Neural cell (in vitro differentiated cells): ENCODE results near the gene PHACTR2. TPM values are rescaled to one million over a fixed set of nuclear protein-coding genes. Genes with fewer than 3 reads are reported as not detected.

Experiments used
- H2AFZ ChIP-seq: fragments of 200-600, 300-800 bp; sonication (generic), shearing (Covaris generic); 2 replicates; pipeline ENCODE4 v1.6.0; 2014; ENCODE audit warnings: low read depth, mild to moderate bottlenecking, antibody characterized with exemption, low read length, moderate library complexity
- H3F3A ChIP-seq: fragments of 200-600 bp; shearing (Covaris generic); 2 replicates; pipeline ENCODE4 v1.6.1; 2016; ENCODE audit warnings: mild to moderate bottlenecking, moderate library complexity, mixed read lengths, antibody characterized with exemption, low read length; ENCODE audit not compliant: insufficient read depth, poor library complexity, severe bottlenecking
- H3K27ac ChIP-seq: fragments of 200-600, 300-800 bp; sonication (generic), shearing (Covaris generic); 2 replicates; pipeline ENCODE4 v1.5.1; 2014; ENCODE audit warnings: mild to moderate bottlenecking, low read length, moderate library complexity
- H3K27me3 ChIP-seq: fragments of 300-800, 200-600 bp; sonication (generic), shearing (Covaris generic); 2 replicates; pipeline ENCODE4 v1.6.0; 2014; ENCODE audit warnings: mild to moderate bottlenecking, low read depth, low read length, moderate library complexity; ENCODE audit not compliant: insufficient read depth
- H3K36me3 ChIP-seq: fragments of 300-800, 200-600 bp; sonication (generic), shearing (Covaris generic); 2 replicates; pipeline ENCODE4 v1.5.1; 2014; ENCODE audit warnings: mild to moderate bottlenecking, antibody characterized with exemption, low read length, moderate library complexity; ENCODE audit not compliant: insufficient read depth
- H3K4me2 ChIP-seq: fragments of 300-800, 200-600 bp; sonication (generic), shearing (Covaris generic); 2 replicates; pipeline ENCODE4 v1.6.0; 2014; ENCODE audit warnings: mild to moderate bottlenecking, low read length
- H3K4me3 ChIP-seq: fragments of 300-800, 200-600 bp; sonication (generic), shearing (Covaris generic); 2 replicates; pipeline ENCODE4 v1.5.1; 2014; ENCODE audit warnings: mild to moderate bottlenecking, low read length, moderate library complexity
- H3K79me2 ChIP-seq: fragments of 200-600 bp; shearing (Covaris generic); replicated peaks from 2 replicates; pipeline ENCODE4 v1.6.0; 2014; ENCODE audit warnings: mild to moderate bottlenecking, low read length, moderate library complexity; ENCODE audit not compliant: insufficient read depth
- H3K9ac ChIP-seq: fragments of 300-800, 200-600 bp; sonication (generic), shearing (Covaris generic); 2 replicates; pipeline ENCODE4 v1.6.1; 2016; ENCODE audit warnings: mild to moderate bottlenecking, low read length, mixed read lengths
- H3K9me2 ChIP-seq: fragments of 200-600 bp; shearing (Covaris generic); 2 replicates; pipeline ENCODE4 v1.6.1; 2016; ENCODE audit warnings: mild to moderate bottlenecking, low read length, mixed read lengths; ENCODE audit not compliant: insufficient read depth
- H3K9me3 ChIP-seq: fragments of 200-600, 300-800 bp; sonication (generic), shearing (Covaris generic); 2 replicates; pipeline ENCODE4 v1.6.1; 2016; ENCODE audit warnings: mild to moderate bottlenecking, mixed run types, low read length, moderate library complexity, mixed read lengths
- H4K20me1 ChIP-seq: fragments of 200-600 bp; shearing (Covaris generic); 2 replicates; pipeline ENCODE4 v1.6.1; 2016; ENCODE audit warnings: mild to moderate bottlenecking, mixed run types; ENCODE audit not compliant: insufficient read depth
- EP300 ChIP-seq: fragments of 450-650 bp; conservative IDR thresholded peaks from 2 replicates; pipeline ENCODE4 v1.6.1; 2014; ENCODE audit warnings: antibody characterized with exemption, mild to moderate bottlenecking, moderate library complexity; ENCODE audit not compliant: poor library complexity, severe bottlenecking
- EZH2 ChIP-seq: fragments of 200-600, 300-800 bp; shearing (Covaris generic), sonication (generic); IDR thresholded peaks from 2 replicates; pipeline ENCODE4 v1.6.1; 2014; ENCODE audit warnings: antibody characterized with exemption, low read length, borderline replicate concordance, mild to moderate bottlenecking; ENCODE audit not compliant: insufficient read depth, poor library complexity, severe bottlenecking
- MXI1 ChIP-seq: fragments of 450-650 bp; conservative IDR thresholded peaks from 2 replicates; pipeline ENCODE4 v1.6.1; 2014; ENCODE audit warnings: antibody characterized with exemption, mild to moderate bottlenecking; ENCODE audit not compliant: poor library complexity, severe bottlenecking
- POLR2AphosphoS5 ChIP-seq: IDR thresholded peaks from 2 replicates; pipeline ENCODE4 v1.6.1; 2012
- RAD21 ChIP-seq: fragments of 450-650 bp; conservative IDR thresholded peaks from 2 replicates; pipeline ENCODE4 v1.6.1; 2014; ENCODE audit warnings: antibody characterized with exemption, mild to moderate bottlenecking, moderate library complexity
- SMC3 ChIP-seq: fragments of 450-650 bp; conservative IDR thresholded peaks from 2 replicates; pipeline ENCODE4 v1.6.1; 2014; ENCODE audit warnings: antibody characterized with exemption, mild to moderate bottlenecking, moderate library complexity; ENCODE audit not compliant: poor library complexity
- TAF1 ChIP-seq: IDR thresholded peaks from 2 replicates; pipeline ENCODE4 v1.6.1; 2012; ENCODE audit warnings: low read depth
- polyA plus RNA-seq: library from polyadenylated mRNA; depleted of rRNA; stranded (reverse); fragments of >200 nt; gene quantifications from 2 replicates; pipeline ENCODE4 v1.2.3, GENCODE V29; 2014
- TF ChIP-seq, protein P1 (sequence below): IDR thresholded peaks from 2 replicates; pipeline ENCODE4 v1.6.1; 2012; ENCODE audit warnings: borderline replicate concordance
- TF ChIP-seq, protein P2 (sequence below): fragments of 450-650 bp; IDR thresholded peaks from 2 replicates; pipeline ENCODE4 v1.5.1; 2014; ENCODE audit warnings: antibody characterized with exemption, mild to moderate bottlenecking, moderate library complexity; ENCODE audit not compliant: poor library complexity, severe bottlenecking

The PHACTR2 gene
- polyA plus RNA-seq, 1 donor from 2014 or later = 2.8 TPM

- H3K9ac ChIP-seq = no peak overlapping the region
Observed at GRCh38 chr6:143637691-143638090, 40.1 kb upstream of the PHACTR2 start.

GRCh38 chr6:143642403-143642802 is 35.4 kb upstream of the PHACTR2 start:
- Histone ChIP-seq H4K20me1 (no peaks in the 10 kb centered on the region), H3K27me3 (no peaks in the 10 kb centered on the region), H3K79me2 (no peaks in the 10 kb centered on the region), H3F3A (no peaks in the 10 kb centered on the region), H3K9ac (no peak overlapping the region), H3K9me2 (no peaks in the 10 kb centered on the region), H3K9me3 (no peaks in the 10 kb centered on the region), H3K36me3 (no peaks in the 10 kb centered on the region), H3K27ac (no peak overlapping the region), H2AFZ (no peak overlapping the region), H3K4me3 (no peak overlapping the region), H3K4me2 (no peak overlapping the region)
- no peak for TF ChIP-seq EZH2
- TF ChIP-seq POLR2AphosphoS5 = no peak
- TF ChIP-seq, protein P1, sequence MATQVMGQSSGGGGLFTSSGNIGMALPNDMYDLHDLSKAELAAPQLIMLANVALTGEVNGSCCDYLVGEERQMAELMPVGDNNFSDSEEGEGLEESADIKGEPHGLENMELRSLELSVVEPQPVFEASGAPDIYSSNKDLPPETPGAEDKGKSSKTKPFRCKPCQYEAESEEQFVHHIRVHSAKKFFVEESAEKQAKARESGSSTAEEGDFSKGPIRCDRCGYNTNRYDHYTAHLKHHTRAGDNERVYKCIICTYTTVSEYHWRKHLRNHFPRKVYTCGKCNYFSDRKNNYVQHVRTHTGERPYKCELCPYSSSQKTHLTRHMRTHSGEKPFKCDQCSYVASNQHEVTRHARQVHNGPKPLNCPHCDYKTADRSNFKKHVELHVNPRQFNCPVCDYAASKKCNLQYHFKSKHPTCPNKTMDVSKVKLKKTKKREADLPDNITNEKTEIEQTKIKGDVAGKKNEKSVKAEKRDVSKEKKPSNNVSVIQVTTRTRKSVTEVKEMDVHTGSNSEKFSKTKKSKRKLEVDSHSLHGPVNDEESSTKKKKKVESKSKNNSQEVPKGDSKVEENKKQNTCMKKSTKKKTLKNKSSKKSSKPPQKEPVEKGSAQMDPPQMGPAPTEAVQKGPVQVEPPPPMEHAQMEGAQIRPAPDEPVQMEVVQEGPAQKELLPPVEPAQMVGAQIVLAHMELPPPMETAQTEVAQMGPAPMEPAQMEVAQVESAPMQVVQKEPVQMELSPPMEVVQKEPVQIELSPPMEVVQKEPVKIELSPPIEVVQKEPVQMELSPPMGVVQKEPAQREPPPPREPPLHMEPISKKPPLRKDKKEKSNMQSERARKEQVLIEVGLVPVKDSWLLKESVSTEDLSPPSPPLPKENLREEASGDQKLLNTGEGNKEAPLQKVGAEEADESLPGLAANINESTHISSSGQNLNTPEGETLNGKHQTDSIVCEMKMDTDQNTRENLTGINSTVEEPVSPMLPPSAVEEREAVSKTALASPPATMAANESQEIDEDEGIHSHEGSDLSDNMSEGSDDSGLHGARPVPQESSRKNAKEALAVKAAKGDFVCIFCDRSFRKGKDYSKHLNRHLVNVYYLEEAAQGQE = no peak
- no peak for TF ChIP-seq TAF1
- no peak for TF ChIP-seq EP300
- no peak for TF ChIP-seq MXI1
- TF ChIP-seq RAD21 = no peak

More at GRCh38 chr6:143637691-143638090, 40.1 kb upstream of the PHACTR2 start:
- H3K4me2 ChIP-seq = no peak overlapping the region
- no peaks in the 10 kb centered on the region for H3F3A ChIP-seq
- no peaks in the 10 kb centered on the region for H3K27me3 ChIP-seq
- H3K36me3 ChIP-seq = no peaks in the 10 kb centered on the region
- H2AFZ ChIP-seq = no peak overlapping the region
- no peaks in the 10 kb centered on the region for H3K9me2 ChIP-seq
- no peaks in the 10 kb centered on the region for H3K79me2 ChIP-seq
- no peak for TF ChIP-seq TAF1
- no peak for TF ChIP-seq RAD21
- TF ChIP-seq, protein P2, sequence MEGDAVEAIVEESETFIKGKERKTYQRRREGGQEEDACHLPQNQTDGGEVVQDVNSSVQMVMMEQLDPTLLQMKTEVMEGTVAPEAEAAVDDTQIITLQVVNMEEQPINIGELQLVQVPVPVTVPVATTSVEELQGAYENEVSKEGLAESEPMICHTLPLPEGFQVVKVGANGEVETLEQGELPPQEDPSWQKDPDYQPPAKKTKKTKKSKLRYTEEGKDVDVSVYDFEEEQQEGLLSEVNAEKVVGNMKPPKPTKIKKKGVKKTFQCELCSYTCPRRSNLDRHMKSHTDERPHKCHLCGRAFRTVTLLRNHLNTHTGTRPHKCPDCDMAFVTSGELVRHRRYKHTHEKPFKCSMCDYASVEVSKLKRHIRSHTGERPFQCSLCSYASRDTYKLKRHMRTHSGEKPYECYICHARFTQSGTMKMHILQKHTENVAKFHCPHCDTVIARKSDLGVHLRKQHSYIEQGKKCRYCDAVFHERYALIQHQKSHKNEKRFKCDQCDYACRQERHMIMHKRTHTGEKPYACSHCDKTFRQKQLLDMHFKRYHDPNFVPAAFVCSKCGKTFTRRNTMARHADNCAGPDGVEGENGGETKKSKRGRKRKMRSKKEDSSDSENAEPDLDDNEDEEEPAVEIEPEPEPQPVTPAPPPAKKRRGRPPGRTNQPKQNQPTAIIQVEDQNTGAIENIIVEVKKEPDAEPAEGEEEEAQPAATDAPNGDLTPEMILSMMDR = no peak
- no peak for TF ChIP-seq EP300
- no peak for TF ChIP-seq SMC3
- no peak for TF ChIP-seq EZH2
- TF ChIP-seq, protein P1 = no peak
- no peak for TF ChIP-seq POLR2AphosphoS5
- no peak for TF ChIP-seq MXI1
- no peaks in the 10 kb centered on the region for H3K9me3 ChIP-seq
- H3K4me3 ChIP-seq = no peak overlapping the region
- H4K20me1 ChIP-seq = no peaks in the 10 kb centered on the region
- H3K27ac ChIP-seq = no peak overlapping the region
